Psoas muscle (tissue), 8 donors: ENCODE measurements around the gene GNG8. TPM values are rescaled to one million over a fixed set of nuclear protein-coding genes. Genes with fewer than 3 reads are reported as not detected.

Experiments
- ATAC-seq, 4 donors: fragments of 200-7000 bp; cut with Tn5 transposase; one replicate each; pipeline ENCODE4 v1.9.1; 2020; ENCODE audit warnings: moderate library complexity in 3 of 4, mild to moderate bottlenecking in 2 of 4
- DNase-seq, 2 donors: peaks; one replicate each; pipeline ENCODE4 v3.0.0-alpha.2; 2020
- H3K27ac ChIP-seq: fragments of 200-600 bp; one replicate; pipeline ENCODE4 v1.8.0; 2022
- H3K27me3 ChIP-seq, 3 donors: fragments of 200-600 bp in 1 of 3; one replicate each; pipeline versions ENCODE4 v1.6.1 to v1.8.0; 2013 to 2022; ENCODE audit warnings: low read length in 2 of 3, mild to moderate bottlenecking in 2 of 3, moderate library complexity in 1 of 3; ENCODE audit not compliant: insufficient read depth in 3 of 3
- H3K36me3 ChIP-seq, 2 donors: fragments of 200-600 bp in 1 of 2; one replicate each; pipeline versions ENCODE4 v1.6.1 to v1.8.0; 2013 to 2022; ENCODE audit warnings: low read depth in 1 of 2, mild to moderate bottlenecking in 1 of 2, moderate library complexity in 1 of 2; ENCODE audit not compliant: insufficient read depth in 1 of 2
- H3K4me1 ChIP-seq: fragments of 200-600 bp; one replicate; pipeline ENCODE4 v1.8.0; 2022
- H3K4me3 ChIP-seq: fragments of 200-600 bp; one replicate; pipeline ENCODE4 v1.8.0; 2022; ENCODE audit warnings: mild to moderate bottlenecking
- H3K9me3 ChIP-seq: fragments of 200-600 bp; one replicate; pipeline ENCODE4 v1.8.0; 2022
- WGBS, 3 donors: extraction: QIAGEN DNeasy Blood & Tissue Kit; methylation state at CpG; one replicate each; pipeline versions ENCODE4 v1.1.6 to v1.1.7; 2013; 5-methylcytosine and 5-hydroxymethylcytosine counted together
- intact Hi-C, 2 donors: fragments of 100-400 bp; cut with DNase I; formaldehyde crosslinking; loops; one replicate each; pipeline versions ENCODE4 v1.11.0 to v1.14.2; 2022
- polyA plus RNA-seq, 3 donors: library from polyadenylated mRNA; stranded (reverse); fragments of 200-250 nt; gene quantifications; one replicate each; pipeline ENCODE4 v1.2.3, GENCODE V29; 2013
- total RNA-seq, 4 donors: library from RNA; stranded (reverse); fragmentation: NEBNext Ultra II Directional in 2 of 4; extraction: Animal tissue kit (Norgen Biotek cat#: 25700) in 2 of 4; gene quantifications; one replicate each; pipeline versions ENCODE4 v1.2.1 to v1.2.4, GENCODE V29; 2021 to 2023
- TF ChIP-seq, protein P1 (sequence below): fragments of 200-600 bp; IDR thresholded peaks from one replicate; pipeline ENCODE4 v1.8.0; 2022; ENCODE audit warnings: antibody characterized with exemption
- donor health status: healthy with polysubstance abuse.
- donor health status: DM: no; HTN: no; CAD: no; lungs with moderate emphysema.
- donor health status: Bipolar disorder and iron deficiency.
- donor health status: healthy.
- donor health status: DM: yes; HTN: yes; CAD: no.
- donor health status: DM: no; HTN: no; CAD: no.
- donor health status: DM: no; HTN: no; CAD: no.
- donor health status: DM: yes; HTN: yes; CAD: no.

The GNG8 gene
- total and polyA plus RNA-seq, 7 donors = not detected

GRCh38 chr19:46659151-46660007 lies 23.4 kb upstream of the GNG8 start:
- H3K27me3 ChIP-seq = peaks cover 0 to 34% (median 5%) of the 10 kb centered on the region in 3 donors
- H3K9me3 ChIP-seq = no peaks in the 10 kb centered on the region
- peak overlapping the region; percentile 70 for H3K4me3 ChIP-seq
- H3K27ac ChIP-seq = no peak overlapping the region
- DNase-seq (peak in 1 of 2 donors; percentile 58), ATAC-seq (no peak)
- H3K4me1 ChIP-seq = peaks cover 14% of the 10 kb centered on the region
- WGBS, 3 donors = 6 to 10% (median 8%) methylated on average over 22 to 28 of the region's 28 CpGs
- intact Hi-C loops = no loop called here
- no peaks in the 10 kb centered on the region for H3K36me3 ChIP-seq
- TF ChIP-seq, protein P1, sequence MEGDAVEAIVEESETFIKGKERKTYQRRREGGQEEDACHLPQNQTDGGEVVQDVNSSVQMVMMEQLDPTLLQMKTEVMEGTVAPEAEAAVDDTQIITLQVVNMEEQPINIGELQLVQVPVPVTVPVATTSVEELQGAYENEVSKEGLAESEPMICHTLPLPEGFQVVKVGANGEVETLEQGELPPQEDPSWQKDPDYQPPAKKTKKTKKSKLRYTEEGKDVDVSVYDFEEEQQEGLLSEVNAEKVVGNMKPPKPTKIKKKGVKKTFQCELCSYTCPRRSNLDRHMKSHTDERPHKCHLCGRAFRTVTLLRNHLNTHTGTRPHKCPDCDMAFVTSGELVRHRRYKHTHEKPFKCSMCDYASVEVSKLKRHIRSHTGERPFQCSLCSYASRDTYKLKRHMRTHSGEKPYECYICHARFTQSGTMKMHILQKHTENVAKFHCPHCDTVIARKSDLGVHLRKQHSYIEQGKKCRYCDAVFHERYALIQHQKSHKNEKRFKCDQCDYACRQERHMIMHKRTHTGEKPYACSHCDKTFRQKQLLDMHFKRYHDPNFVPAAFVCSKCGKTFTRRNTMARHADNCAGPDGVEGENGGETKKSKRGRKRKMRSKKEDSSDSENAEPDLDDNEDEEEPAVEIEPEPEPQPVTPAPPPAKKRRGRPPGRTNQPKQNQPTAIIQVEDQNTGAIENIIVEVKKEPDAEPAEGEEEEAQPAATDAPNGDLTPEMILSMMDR = no peak

GRCh38 chr19:46656541-46656940 lies 20.5 kb upstream of the GNG8 start:
- H3K4me1 ChIP-seq = peaks cover 12% of the 10 kb centered on the region
- H3K27ac ChIP-seq = no peak overlapping the region
- intact Hi-C loops = no loop called here
- H3K4me3 ChIP-seq = no peak overlapping the region
- H3K9me3 ChIP-seq = no peaks in the 10 kb centered on the region
- no peaks in the 10 kb centered on the region for H3K36me3 ChIP-seq
- no peak for DNase-seq
- WGBS, 3 donors = 94 to 97% (median 97%) methylated on average over 5 of the region's 5 CpGs
- TF ChIP-seq, protein P1 = no peak
- no peak for ATAC-seq
- H3K27me3 ChIP-seq = peaks cover 0 to 42% (median 10%) of the 10 kb centered on the region in 3 donors

DNA sequence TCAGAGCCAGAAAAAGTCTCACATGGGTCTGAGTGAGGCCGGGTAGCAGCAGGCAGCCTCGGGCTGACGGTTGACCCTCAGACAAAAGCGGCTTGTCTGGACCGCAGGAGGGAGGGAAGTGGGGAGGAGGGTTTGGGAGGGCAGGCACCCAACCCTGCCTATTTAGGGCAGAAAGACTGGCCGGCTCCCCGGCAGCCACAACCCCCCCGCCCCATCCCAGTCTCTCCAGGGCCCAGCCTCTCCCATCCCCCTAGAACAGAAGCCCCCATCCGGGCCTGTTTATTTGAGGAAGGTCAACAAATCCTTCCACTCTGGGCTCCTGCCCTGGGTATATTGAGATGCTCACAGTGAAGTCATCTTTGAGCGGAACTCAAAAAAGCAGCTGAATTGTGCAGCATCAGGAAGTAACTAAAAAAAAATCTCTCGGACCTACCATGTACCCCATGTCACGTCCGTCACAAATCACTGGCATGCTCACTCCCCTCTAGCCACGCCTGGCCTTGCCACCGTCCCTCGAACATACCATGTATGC lies 18.7 kb upstream of the GNG8 start:
- Histone ChIP-seq H3K4me1 (no peaks in the 10 kb centered on the region), H3K27ac (no peak overlapping the region), H3K4me3 (no peak overlapping the region), H3K9me3 (no peaks in the 10 kb centered on the region), H3K27me3 (peaks cover 0 to 45% (median 8%) of the 10 kb centered on the region in 3 donors), H3K36me3 (no peaks in the 10 kb centered on the region)
- TF ChIP-seq, protein P1 = no peak
- 52 to 62% (median 61%) methylated on average over 16 of the region's 16 CpGs for WGBS, 3 donors
- DNase-seq (no peak), ATAC-seq (no peak)
- intact Hi-C loops = no loop called here

DNA sequence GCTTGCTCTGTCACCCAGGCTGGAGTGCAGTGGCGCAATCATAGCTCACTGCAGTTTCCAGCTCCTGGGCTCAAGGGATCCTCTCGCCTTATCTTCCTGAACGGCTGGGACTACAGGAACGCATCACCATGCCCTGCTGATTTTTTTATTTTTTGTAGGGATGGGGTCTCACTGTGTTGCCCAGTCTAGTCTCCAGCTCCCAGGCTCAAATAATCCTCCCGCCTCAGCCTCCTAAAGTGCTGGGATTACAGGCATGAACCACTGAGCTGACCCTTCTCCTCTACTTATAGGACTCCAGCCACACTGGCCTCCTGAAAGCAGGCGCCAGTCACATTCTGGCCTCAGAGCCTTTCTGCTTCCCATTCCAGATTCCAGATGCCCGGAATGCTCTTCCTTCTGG lies 14.4 kb upstream of the GNG8 start:
- Histone ChIP-seq H3K9me3 (no peaks in the 10 kb centered on the region), H3K27me3 (peaks cover 2 to 56% (median 28%) of the 10 kb centered on the region in 3 donors), H3K4me1 (no peaks in the 10 kb centered on the region), H3K36me3 (no peaks in the 10 kb centered on the region), H3K27ac (no peak overlapping the region), H3K4me3 (no peak overlapping the region)
- intact Hi-C loops = no loop called here
- TF ChIP-seq, protein P1 = no peak
- ATAC-seq = no peak
- 92 to 94% (median 93%) methylated on average over 7 of the region's 7 CpGs for WGBS, 3 donors
- peak in 1 of 2 donors; percentile 15 for DNase-seq
